ENCODE measurements around the gene USF1. TPM values are rescaled to one million over a fixed set of nuclear protein-coding genes. Genes with fewer than 3 reads are reported as not detected.

USF1 gene
- total RNA-seq, 4 donors from 2014 or later = 40.1 to 81.4 (median 74.9) TPM

DNA sequence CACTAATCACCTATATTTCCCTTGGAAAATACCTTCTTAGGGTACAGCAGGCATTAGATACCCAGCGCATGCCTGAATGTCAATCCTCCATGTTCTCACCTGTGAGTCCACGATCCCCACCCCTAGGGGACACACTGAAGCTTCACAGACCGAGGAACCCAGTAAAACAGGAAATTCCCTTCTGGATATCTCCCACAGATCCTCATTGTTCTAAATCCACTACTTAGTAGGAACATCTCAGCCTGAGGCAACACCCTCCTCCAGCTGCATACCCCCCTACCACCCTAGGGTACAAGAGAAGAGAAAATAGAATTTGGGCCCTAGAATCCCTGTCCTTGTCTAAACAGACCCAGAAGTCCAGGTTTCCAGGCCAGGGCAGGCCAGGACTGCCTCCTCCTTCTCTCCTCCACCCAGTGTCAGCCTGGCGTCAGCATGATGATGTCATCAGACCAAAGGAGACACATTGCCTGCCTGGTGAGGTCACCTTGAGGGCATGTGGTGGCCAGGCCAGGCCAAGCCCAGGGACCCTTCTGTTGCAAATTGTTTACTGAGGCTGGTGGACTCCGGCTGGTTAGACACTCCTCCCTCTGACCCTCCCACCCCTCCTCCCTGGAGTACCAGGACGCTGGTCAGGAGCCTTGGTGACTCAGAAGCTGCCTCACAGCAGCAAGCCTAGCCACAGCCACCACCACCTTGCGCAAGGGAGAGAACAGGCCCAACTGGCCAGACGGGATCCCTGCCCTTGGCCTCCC lies 37.4 kb upstream of the USF1 start:
- TF ChIP-seq, protein P1, sequence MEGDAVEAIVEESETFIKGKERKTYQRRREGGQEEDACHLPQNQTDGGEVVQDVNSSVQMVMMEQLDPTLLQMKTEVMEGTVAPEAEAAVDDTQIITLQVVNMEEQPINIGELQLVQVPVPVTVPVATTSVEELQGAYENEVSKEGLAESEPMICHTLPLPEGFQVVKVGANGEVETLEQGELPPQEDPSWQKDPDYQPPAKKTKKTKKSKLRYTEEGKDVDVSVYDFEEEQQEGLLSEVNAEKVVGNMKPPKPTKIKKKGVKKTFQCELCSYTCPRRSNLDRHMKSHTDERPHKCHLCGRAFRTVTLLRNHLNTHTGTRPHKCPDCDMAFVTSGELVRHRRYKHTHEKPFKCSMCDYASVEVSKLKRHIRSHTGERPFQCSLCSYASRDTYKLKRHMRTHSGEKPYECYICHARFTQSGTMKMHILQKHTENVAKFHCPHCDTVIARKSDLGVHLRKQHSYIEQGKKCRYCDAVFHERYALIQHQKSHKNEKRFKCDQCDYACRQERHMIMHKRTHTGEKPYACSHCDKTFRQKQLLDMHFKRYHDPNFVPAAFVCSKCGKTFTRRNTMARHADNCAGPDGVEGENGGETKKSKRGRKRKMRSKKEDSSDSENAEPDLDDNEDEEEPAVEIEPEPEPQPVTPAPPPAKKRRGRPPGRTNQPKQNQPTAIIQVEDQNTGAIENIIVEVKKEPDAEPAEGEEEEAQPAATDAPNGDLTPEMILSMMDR (IDR thresholded peaks at IDR 0.05; ENCODE audit: low read depth) = no peak

DNA sequence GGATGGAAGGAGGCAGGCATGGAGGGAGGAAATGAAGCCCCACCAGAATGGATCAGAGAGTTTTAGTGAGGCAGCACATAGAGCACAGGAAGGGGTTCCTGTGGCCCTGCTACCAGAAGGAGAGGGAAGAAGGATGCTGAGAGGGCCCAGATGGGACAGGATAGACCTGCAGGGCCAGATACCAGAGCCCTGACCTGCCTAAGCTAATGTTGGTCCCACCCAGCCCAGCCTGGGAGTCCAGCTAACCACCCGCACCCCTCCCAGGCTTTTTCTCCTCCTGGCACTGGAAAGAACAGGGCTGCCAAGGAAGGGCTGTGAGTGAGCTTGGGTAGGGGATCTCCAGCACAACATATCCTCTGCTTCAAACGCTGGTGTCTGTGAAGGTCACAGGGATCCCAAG lies 36.7 kb upstream of the USF1 start:
- TF ChIP-seq, protein P1 (IDR thresholded peaks at IDR 0.05; ENCODE audit: low read depth) = no peak

DNA sequence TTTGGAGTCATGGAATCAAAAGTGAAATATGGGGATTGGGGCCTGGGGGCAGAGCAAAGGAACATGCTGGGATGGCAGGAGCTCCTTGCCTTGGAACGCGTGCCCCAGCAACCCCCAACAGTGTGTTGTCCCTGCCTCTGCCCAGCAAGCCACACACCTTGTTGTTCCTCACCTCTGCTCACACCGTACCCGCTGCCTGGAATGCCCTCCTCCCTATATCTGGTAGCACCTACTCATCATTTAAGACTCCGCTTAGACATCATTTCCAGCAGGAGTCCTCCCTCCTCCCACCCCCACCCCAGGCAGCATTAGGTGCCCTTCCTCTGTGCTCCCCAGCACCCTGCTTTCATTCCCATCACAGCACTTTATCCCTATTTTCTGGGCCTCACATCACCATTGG lies 35.7 kb upstream of the USF1 start:
- TF ChIP-seq, protein P1 (IDR thresholded peaks at IDR 0.05; ENCODE audit: low read depth) = no peak

DNA sequence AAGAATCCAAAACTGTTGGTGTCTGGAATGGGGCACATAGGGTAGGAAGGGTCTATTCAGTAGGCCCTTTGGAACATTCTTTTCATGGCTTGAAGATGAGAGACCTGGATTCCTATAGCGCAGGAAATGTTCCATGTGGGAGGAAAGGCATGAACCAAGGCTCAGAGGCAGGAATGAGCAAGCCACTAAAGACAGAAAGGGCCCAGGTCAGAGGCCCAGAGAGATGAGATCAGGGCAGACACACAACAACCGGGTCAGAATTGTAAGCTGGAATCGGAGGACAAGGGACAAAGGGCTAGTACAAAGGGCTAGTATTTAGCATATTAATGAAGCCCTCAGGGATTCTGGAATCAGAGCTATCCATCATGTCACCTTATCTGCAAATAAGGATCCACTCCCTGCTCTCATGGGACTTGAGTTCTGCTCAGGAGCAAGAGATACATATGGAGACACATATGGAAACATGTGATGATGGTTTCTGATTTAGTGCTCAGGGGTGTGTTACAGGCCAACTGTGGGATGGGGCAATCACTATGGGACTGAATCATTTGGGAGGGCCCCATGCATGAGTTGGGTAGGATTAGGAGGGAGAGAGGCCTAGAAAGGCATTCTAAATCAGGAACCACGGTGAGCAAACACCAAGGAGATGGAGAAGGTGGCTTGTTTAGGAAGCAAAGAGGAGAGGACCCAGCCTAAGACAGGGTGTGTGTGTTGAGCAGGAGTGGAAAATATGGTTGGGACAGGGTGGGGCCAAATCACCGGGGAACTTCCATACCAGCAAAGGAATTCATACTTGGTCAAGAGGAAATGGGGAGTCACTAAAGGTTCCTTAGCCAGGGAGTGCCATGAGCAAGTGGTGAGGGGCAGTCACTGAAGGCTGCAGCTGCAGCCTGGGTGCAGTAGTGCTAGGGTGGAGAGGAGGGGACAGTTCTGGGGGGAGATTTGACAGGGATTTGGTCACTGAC lies 34.9 kb upstream of the USF1 start:
- TF ChIP-seq, protein P1 (IDR thresholded peaks at IDR 0.05; ENCODE audit: low read depth) = no peak

DNA sequence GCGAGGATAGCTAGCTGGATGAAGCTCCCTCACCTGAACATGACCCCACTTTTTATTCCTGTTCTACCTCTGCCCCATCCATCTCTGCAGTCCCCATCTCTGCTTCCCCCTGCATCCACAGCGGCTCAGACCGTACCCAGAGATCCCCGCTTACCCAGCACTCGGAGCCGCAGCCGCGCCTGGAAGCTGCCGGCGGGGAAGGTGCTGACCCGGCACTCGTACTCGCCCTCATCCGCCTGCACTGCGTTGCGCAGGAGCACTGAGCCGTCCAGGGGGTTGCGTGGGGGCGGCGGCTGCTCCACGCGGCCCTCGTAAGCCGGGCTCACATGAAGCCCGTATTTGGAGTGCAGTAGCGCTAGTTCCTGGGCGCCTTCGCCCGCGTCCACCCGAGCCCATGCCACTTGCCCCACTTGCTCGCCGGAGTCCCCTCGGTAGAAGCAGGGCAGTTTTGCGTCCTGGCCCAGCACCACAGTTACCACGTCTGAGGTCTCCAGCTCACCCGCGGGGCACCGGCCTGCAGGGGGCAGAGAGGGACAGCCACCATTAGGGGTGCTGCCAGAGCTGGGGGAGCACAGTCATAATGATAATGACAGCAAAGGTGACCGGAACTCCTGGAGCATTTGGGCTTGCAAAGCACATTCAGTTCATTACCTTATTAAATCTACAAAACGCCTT lies 33.8 kb upstream of the USF1 start:
- TF ChIP-seq, protein P1 (IDR thresholded peaks at IDR 0.05; ENCODE audit: low read depth) = no peak

DNA sequence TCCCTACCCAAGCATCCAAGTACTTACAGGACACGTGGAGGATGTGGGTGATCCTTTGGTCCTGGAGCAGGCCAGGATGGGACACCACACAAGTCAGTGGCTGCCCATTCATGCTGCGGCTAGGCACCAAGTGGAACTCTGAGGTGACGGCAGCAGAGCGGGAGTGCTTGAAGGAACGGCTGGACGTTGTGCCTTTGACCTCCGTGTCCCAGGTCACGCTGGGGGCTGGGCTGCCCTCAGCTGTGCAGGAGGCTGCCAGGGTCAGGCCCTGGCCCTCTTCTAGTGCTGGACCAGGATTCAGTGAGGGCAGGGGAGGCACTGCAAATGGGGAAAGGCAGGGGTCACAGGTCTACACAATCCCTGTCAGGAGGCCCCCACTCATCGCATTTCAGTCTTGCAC lies 31.6 kb upstream of the USF1 start:
- TF ChIP-seq, protein P1 (IDR thresholded peaks at IDR 0.05; ENCODE audit: low read depth) = no peak
